ENCODE results near the gene MYH7. TPM values are rescaled to one million over a fixed set of nuclear protein-coding genes. Genes with fewer than 3 reads are reported as not detected.

The MYH7 gene
- total RNA-seq, 1 experiment from 2014 or later = not detected

GRCh38 chr14:23446291-23446851 is 10.9 kb upstream of the MYH7 start:
- CTCF ChIA-PET = no interaction called here
- H3K9me3 Mint-ChIP-seq (ENCODE audit: low read depth, unreplicated experiment) = peaks cover 5% of the 10 kb centered on the region
- no peaks in the 10 kb centered on the region for H3K36me3 Mint-ChIP-seq (ENCODE audit: insufficient read depth, unreplicated experiment)
- no peak for DNase-seq
- H3K4me1 Mint-ChIP-seq (ENCODE audit: low read depth, unreplicated experiment) = peaks cover 17% of the 10 kb centered on the region
- H3K4me3 Mint-ChIP-seq (ENCODE audit: low read depth, unreplicated experiment) = no peak overlapping the region
- intact Hi-C loops (cut with micrococcal nuclease; ENCODE audit: unreplicated experiment) = no loop called here
- H3K27ac Mint-ChIP-seq (ENCODE audit: unreplicated experiment) = no peak overlapping the region
- BruUV-seq (replicated peaks) = no TSS peak
- no peak for TF ChIP-seq CTCF (IDR thresholded peaks at IDR 0.05; ENCODE audit: unreplicated experiment)
- H3K27me3 Mint-ChIP-seq (ENCODE audit: unreplicated experiment) = peaks cover 37% of the 10 kb centered on the region

- peaks cover 17% of the 10 kb centered on the region for H3K4me1 Mint-ChIP-seq (ENCODE audit: low read depth, unreplicated experiment)
- H3K27me3 Mint-ChIP-seq (ENCODE audit: unreplicated experiment) = peaks cover 43% of the 10 kb centered on the region
- no peak overlapping the region for H3K27ac Mint-ChIP-seq (ENCODE audit: unreplicated experiment)
- peaks cover 5% of the 10 kb centered on the region for H3K9me3 Mint-ChIP-seq (ENCODE audit: low read depth, unreplicated experiment)
- no peak overlapping the region for H3K4me3 Mint-ChIP-seq (ENCODE audit: low read depth, unreplicated experiment)
- no peak for DNase-seq
- no peaks in the 10 kb centered on the region for H3K36me3 Mint-ChIP-seq (ENCODE audit: insufficient read depth, unreplicated experiment)
- CTCF ChIA-PET = no interaction called here
- TF ChIP-seq CTCF (IDR thresholded peaks at IDR 0.05; ENCODE audit: unreplicated experiment) = no peak
- intact Hi-C loops (cut with micrococcal nuclease; ENCODE audit: unreplicated experiment) = no loop called here
- no TSS peak for BruUV-seq (replicated peaks)
Observed at GRCh38 chr14:23445773-23446172, 10.3 kb upstream of the MYH7 start.

- no peak overlapping the region for H3K4me3 Mint-ChIP-seq (ENCODE audit: low read depth, unreplicated experiment)
- intact Hi-C loops (cut with micrococcal nuclease; ENCODE audit: unreplicated experiment) = no loop called here
- peaks cover 5% of the 10 kb centered on the region for H3K9me3 Mint-ChIP-seq (ENCODE audit: low read depth, unreplicated experiment)
- H3K36me3 Mint-ChIP-seq (ENCODE audit: insufficient read depth, unreplicated experiment) = no peaks in the 10 kb centered on the region
- peaks cover 17% of the 10 kb centered on the region for H3K4me1 Mint-ChIP-seq (ENCODE audit: low read depth, unreplicated experiment)
- BruUV-seq (replicated peaks) = no TSS peak
- no peak for DNase-seq
- CTCF ChIA-PET = no interaction called here
- H3K27me3 Mint-ChIP-seq (ENCODE audit: unreplicated experiment) = peaks cover 57% of the 10 kb centered on the region
- TF ChIP-seq CTCF (IDR thresholded peaks at IDR 0.05; ENCODE audit: unreplicated experiment) = no peak
- H3K27ac Mint-ChIP-seq (ENCODE audit: unreplicated experiment) = no peak overlapping the region
Observed at GRCh38 chr14:23444314-23444713, 8.9 kb upstream of the MYH7 start.

- Mint-ChIP-seq H3K4me3 (ENCODE audit: low read depth, unreplicated experiment) (no peak overlapping the region), H3K27ac (ENCODE audit: unreplicated experiment) (no peak overlapping the region), H3K9me3 (ENCODE audit: low read depth, unreplicated experiment) (peaks cover 5% of the 10 kb centered on the region), H3K4me1 (ENCODE audit: low read depth, unreplicated experiment) (peaks cover 17% of the 10 kb centered on the region), H3K27me3 (ENCODE audit: unreplicated experiment) (peaks cover 57% of the 10 kb centered on the region), H3K36me3 (ENCODE audit: insufficient read depth, unreplicated experiment) (no peaks in the 10 kb centered on the region)
- TF ChIP-seq CTCF (IDR thresholded peaks at IDR 0.05; ENCODE audit: unreplicated experiment) = no peak
- no peak for DNase-seq
- CTCF ChIA-PET = no interaction called here
- intact Hi-C loops (cut with micrococcal nuclease; ENCODE audit: unreplicated experiment) = no loop called here
- BruUV-seq (replicated peaks) = no TSS peak
Observed at GRCh38 chr14:23443881-23444280, 8.4 kb upstream of the MYH7 start.
